Ascending aorta (tissue), 2 donors: Measurements from ENCODE around the gene MAP3K7CL. TPM values are rescaled to one million over a fixed set of nuclear protein-coding genes. Genes with fewer than 3 reads are reported as not detected.

ENCODE experiments used
- DNase-seq, 2 donors: peaks; one replicate each; pipeline ENCODE4 v3.0.0-alpha.2; 2019; ENCODE audit warnings: low spot score in 2 of 2
- H3K27ac ChIP-seq, 2 donors: fragments of 200-600 bp; sonication (generic); one replicate each; pipeline ENCODE4 v1.5.1; 2016 to 2017; ENCODE audit warnings: mild to moderate bottlenecking in 1 of 2
- H3K27me3 ChIP-seq: fragments of 200-600 bp; sonication (generic); one replicate; pipeline ENCODE4 v1.5.1; 2017
- H3K36me3 ChIP-seq, 2 donors: fragments of 200-600 bp; sonication (generic); one replicate each; pipeline ENCODE4 v1.5.1; 2016
- H3K4me1 ChIP-seq, 2 donors: fragments of 200-600 bp; sonication (generic); one replicate each; pipeline ENCODE4 v1.5.1; 2016 to 2017; ENCODE audit warnings: mild to moderate bottlenecking in 1 of 2
- H3K4me3 ChIP-seq, 2 donors: fragments of 200-600 bp; sonication (generic); one replicate each; pipeline ENCODE4 v1.5.1; 2016 to 2017; ENCODE audit warnings: mild to moderate bottlenecking in 1 of 2
- H3K9me3 ChIP-seq, 2 donors: fragments of 200-600 bp; sonication (generic); one replicate each; pipeline ENCODE4 v1.5.1; 2016
- CTCF ChIP-seq, 3 experiments: fragments of 200-600 bp in 2 of 3; fragments of 450-650 bp in 1 of 3; sonication (generic) in 2 of 3; IDR thresholded peaks; one replicate each; pipeline ENCODE4 v1.5.1; 2016 to 2019; ENCODE audit warnings: antibody characterized with exemption in 3 of 3, mild to moderate bottlenecking in 1 of 3, moderate library complexity in 1 of 3
- intact Hi-C: fragments of 100-400 bp; cut with DNase I; formaldehyde crosslinking; loops from one replicate; pipeline ENCODE4 v1.15.1; 2023
- total RNA-seq: library from RNA; depleted of rRNA; stranded (reverse); fragments of >200 nt; gene quantifications from one replicate; pipeline ENCODE4 v1.1.0, GENCODE V29; 2016

The MAP3K7CL gene
- total RNA-seq, 1 donor from 2014 or later: 6.9 TPM

- H3K27ac ChIP-seq: no peak overlapping the region
- no peaks in the 10 kb centered on the region for H3K4me1 ChIP-seq
- no peaks in the 10 kb centered on the region for H3K36me3 ChIP-seq
- no peak for DNase-seq
- no peaks in the 10 kb centered on the region for H3K9me3 ChIP-seq
- intact Hi-C loops: no loop called here
- H3K4me3 ChIP-seq: no peak overlapping the region
- no peak for TF ChIP-seq CTCF (IDR thresholded peaks at IDR 0.05)
- H3K27me3 ChIP-seq: no peaks in the 10 kb centered on the region
Measured at GRCh38 chr21:29121759-29122158, 8.7 kb upstream of the MAP3K7CL start.

GRCh38 chr21:29124645-29125044, 5.8 kb upstream of the MAP3K7CL start:
- H3K4me3 ChIP-seq: no peak overlapping the region
- H3K27me3 ChIP-seq: no peaks in the 10 kb centered on the region
- TF ChIP-seq CTCF (IDR thresholded peaks at IDR 0.05): no peak
- intact Hi-C loops: no loop called here
- H3K4me1 ChIP-seq: peaks cover 0 to 3% of the 10 kb centered on the region in 2 donors
- DNase-seq: no peak
- no peak overlapping the region for H3K27ac ChIP-seq
- peaks cover 0 to 9% of the 10 kb centered on the region in 2 donors for H3K9me3 ChIP-seq
- H3K36me3 ChIP-seq: no peaks in the 10 kb centered on the region

- Histone ChIP-seq H3K27ac (no peak overlapping the region), H3K4me3 (no peak overlapping the region), H3K9me3 (peaks cover 0 to 13% of the 10 kb centered on the region in 2 donors), H3K27me3 (no peaks in the 10 kb centered on the region), H3K36me3 (no peaks in the 10 kb centered on the region), H3K4me1 (peaks cover 0 to 3% of the 10 kb centered on the region in 2 donors)
- TF ChIP-seq CTCF (IDR thresholded peaks at IDR 0.05): no peak
- no peak for DNase-seq
- intact Hi-C loops: no loop called here
Measured at GRCh38 chr21:29125191-29125590, 5.3 kb upstream of the MAP3K7CL start.

GRCh38 chr21:29125979-29126378, 4.5 kb upstream of the MAP3K7CL start:
- Histone ChIP-seq H3K4me3 (no peak overlapping the region), H3K4me1 (peaks cover 0 to 10% of the 10 kb centered on the region in 2 donors), H3K36me3 (no peaks in the 10 kb centered on the region), H3K27ac (no peak overlapping the region), H3K27me3 (no peaks in the 10 kb centered on the region), H3K9me3 (peaks cover 0 to 13% of the 10 kb centered on the region in 2 donors)
- TF ChIP-seq CTCF (IDR thresholded peaks at IDR 0.05): no peak
- no peak for DNase-seq
- intact Hi-C loops: no loop called here

- Histone ChIP-seq H3K27ac (no peak overlapping the region), H3K9me3 (peaks cover 0 to 13% of the 10 kb centered on the region in 2 donors), H3K27me3 (no peaks in the 10 kb centered on the region), H3K4me1 (peaks cover 0 to 10% of the 10 kb centered on the region in 2 donors), H3K36me3 (no peaks in the 10 kb centered on the region), H3K4me3 (no peak overlapping the region)
- intact Hi-C loops: no loop called here
- no peak for TF ChIP-seq CTCF (IDR thresholded peaks at IDR 0.05)
- DNase-seq: no peak
Measured at GRCh38 chr21:29133241-29133640, 2.8 kb downstream of the MAP3K7CL start.

- intact Hi-C loops: no loop called here
- Histone ChIP-seq H3K9me3 (peaks cover 0 to 13% of the 10 kb centered on the region in 2 donors), H3K36me3 (no peaks in the 10 kb centered on the region), H3K27me3 (no peaks in the 10 kb centered on the region), H3K4me1 (peaks cover 0 to 10% of the 10 kb centered on the region in 2 donors), H3K4me3 (no peak overlapping the region), H3K27ac (no peak overlapping the region)
- TF ChIP-seq CTCF (IDR thresholded peaks at IDR 0.05): no peak
- no peak for DNase-seq
Measured at GRCh38 chr21:29133796-29134195, 3.4 kb downstream of the MAP3K7CL start.
